CD4-positive, alpha-beta T cell treated with Interferon gamma for 1 hour (primary cell): ENCODE measurements around the gene IFI6.
A peak's percentile ranks its signal among the peaks of the same experiment; 100 is the strongest.
"Not testable (repeated sequence)": the region's sequence is repeated elsewhere in the genome, so short reads cannot be mapped to it uniquely, and the experiment has no call there.

ENCODE experiments used
- DNase-seq: peaks from one replicate; pipeline ENCODE4 v3.0.0-alpha.2; 2020

Gene IFI6

GRCh38 chr1:27671964-27672749, at the start of gene IFI6:
TSS of gene IFI6 (minus strand) at chr1:27672192. CDS start at chr1:27669314, 2,878 bp downstream.
- DNase-seq, result peak; percentile 77

- no peak for DNase-seq
These were observed 47.6 kb upstream of the IFI6 start for GRCh38 chr1:27719286-27720251.

DNA sequence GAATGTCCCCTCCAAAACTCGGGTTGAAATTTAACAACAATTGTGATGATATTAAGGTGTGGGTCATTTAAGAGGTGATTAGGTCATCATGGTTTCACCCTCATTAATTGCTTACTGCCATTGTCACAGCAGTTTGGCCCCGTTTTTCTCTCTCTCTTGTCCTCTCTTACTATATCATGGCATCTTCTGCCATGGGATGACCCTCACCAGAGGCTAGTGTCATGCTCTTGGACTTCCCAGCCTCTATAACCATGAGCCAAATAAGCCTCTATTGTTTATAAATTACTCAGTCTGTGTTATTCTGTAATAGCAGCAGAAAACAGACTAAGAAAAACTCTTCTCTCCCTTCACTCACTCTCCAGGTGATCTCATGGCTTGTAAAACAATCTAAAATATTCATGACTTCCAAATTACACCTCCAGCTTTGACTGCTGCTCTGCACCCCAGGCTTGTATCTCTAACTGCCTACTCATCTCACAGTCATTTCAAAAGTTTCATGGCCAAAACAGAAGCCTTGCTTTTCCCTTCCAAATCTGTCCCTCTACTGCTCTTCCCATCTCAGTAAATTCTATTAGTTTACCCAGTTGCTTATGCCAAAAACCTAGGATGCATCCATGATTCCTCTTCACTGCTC, 44.4 kb upstream of the IFI6 start:
- DNase-seq, result no peak

- DNase-seq, result no peak
These were observed 42.0 kb upstream of the IFI6 start for GRCh38 chr1:27713869-27714513.

DNA sequence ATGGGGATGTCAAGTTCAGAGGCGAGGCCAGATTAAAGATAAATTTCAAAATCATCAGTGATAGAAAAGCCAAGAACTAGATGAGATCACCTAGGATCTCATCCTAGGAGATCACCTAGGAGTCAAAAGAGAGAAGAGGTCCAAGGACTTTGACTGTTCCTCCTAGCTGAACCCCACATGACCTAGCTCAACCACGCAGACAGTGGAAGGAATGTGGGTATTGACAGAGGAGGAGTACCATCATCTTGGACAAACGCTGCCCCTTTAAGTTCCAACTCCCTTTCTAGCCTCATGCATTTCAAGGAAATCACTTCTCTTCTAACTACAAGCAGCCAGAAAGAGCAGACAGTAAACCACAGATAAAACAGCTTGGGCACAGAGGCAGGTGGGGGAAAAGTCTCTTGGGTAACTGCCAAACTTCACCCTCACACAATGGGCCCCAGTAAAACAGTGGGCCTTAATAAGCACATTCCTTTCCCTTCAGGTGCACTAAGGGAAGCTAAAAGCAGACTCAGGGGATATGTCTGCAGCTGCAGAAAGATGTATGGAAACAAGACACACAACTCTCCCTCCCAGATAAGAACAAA, 41.2 kb upstream of the IFI6 start:
- DNase-seq, result no peak

DNA sequence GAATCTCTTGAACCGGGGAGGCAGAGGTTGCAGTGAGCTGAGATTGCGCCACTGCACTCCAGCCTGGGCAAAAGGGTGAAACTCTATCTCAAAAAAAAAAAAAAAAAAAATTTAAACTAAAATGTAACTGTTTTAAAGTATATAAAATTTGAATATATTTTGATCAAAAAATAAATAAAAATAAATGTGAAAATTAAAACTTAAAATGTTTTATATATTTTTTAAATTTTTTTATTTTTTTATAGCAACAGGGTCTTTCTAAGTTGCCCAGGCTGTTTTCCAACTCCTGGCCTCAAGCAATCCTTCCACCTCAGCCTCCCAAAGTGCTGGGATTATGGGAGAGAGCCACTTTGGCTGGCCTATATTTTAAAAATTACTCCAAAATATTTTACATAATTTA, 38.6 kb upstream of the IFI6 start:
- no peak for DNase-seq

DNA sequence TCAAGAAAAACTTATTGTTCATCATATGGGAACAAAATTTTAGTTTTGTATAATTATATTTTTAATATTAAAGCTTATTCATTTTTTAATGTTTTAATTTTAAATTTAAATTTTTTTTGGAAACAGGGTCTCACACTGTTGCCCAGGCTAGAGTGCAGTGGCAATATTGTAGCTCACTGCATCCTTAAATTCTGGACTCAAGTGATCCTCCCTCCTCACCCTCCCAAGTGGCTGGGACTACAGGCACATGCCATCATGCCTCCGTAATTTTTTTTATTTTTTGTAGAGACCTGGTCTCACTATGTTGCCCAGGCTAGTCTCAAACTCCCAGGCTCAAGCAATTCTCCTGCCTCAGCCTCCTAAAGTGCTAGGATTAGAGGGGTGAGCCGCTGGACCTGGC, 33.6 kb upstream of the IFI6 start:
- DNase-seq, result no peak

DNA sequence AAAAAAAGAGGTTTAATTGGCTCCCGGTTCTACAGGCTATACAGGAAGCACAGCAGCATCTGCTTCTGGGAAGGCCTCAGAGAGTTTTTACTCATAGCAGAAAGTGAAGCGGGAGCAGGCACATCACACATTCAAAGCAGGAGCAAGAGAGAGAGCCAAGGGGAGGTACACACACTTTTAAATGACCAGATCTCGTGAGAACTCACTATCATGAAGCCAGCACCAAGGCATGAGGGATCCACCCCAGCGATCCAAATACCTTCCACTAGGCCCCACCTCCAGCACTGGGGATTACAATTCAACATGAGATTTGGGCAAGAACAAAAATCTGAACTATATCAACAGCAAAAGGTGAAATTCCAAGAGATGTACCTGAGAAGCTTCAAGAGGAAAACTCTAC, 33.0 kb upstream of the IFI6 start:
- no peak for DNase-seq

GRCh38 chr1:27696835-27697234, 24.8 kb upstream of the IFI6 start:
- DNase-seq, result not testable (repeated sequence)

- no peak for DNase-seq
These were observed 18.2 kb upstream of the IFI6 start for GRCh38 chr1:27690183-27690582.

DNA sequence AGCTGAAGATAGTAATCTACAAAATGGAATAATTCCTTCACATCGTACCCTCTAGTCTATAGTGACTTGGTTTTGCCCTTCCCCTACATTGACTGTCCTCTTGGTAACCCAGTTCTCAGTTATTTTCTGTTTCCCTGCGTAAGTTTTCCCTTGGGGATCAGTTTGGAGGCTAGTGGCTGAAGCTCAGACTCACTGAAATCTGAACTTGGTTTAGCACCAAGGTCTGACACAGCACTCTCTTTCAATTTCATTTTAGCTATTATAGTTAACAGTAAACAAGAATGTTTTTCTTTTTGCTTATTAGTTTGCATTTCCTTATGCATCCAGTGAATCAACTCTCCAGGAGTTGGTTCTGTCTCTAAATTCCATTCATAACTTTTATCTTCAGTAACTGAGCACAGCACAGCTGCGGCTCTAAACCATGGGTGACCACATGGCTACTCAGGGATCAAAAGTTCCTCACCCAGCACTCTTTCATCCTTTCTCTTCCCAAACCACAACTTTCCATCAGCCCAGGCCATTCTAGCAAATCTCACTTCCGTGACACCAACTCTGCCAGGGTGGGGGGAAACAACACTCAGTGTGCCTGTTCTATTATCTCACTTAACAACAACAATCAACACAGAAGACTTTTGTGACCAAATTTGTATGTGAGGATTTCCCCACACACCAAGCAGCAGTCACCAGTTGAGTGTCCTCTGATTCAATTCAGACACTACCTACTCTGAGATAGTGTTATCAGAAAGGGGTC, 17.6 kb upstream of the IFI6 start:
- no peak for DNase-seq

DNA sequence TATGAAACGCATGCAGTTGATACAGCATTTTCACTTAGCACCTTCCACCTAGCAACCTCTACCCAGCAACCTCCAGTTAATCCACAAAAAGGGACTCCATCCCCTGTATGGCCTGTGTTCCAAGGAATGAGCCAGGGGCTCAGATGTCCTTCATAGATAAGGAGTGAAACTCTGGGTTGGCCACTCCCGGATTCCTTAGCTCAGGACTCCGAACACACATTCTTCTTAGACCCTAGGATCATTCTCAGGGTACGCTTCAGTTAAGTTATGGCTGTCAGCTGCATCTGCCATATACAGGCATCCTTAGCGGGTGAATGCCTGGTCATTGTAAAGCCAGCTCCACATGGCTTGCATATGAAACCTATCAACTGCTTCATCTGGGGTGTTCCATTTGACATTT, 15.9 kb upstream of the IFI6 start:
- no peak for DNase-seq

GRCh38 chr1:27686223-27686990, 14.4 kb upstream of the IFI6 start:
- no peak for DNase-seq

GRCh38 chr1:27684176-27684575, 12.2 kb upstream of the IFI6 start:
- DNase-seq, result no peak

- no peak for DNase-seq
These were observed 10.5 kb upstream of the IFI6 start for GRCh38 chr1:27682351-27682944.

DNA sequence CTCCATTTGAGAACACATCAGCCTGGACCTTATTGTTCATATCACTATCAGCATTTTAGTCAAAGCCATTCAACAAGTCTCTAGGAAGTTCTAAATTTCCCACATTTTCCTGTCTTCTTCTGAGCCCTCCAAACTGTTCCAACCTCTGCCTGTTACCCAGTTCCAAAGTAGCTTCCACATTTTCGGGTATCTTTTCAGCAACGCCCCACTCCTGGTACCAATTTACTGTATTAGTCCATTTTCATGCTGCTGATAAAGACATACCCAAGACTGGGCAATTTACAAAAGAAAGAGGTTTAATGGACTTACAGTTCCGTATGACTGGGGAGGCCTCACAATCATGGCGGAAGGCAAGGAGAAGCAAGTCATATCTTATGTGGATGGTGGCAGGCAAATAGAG, 9.6 kb upstream of the IFI6 start:
- DNase-seq, result not testable (repeated sequence)

GRCh38 chr1:27680225-27680791, 8.3 kb upstream of the IFI6 start:
- not testable (repeated sequence) for DNase-seq

DNA sequence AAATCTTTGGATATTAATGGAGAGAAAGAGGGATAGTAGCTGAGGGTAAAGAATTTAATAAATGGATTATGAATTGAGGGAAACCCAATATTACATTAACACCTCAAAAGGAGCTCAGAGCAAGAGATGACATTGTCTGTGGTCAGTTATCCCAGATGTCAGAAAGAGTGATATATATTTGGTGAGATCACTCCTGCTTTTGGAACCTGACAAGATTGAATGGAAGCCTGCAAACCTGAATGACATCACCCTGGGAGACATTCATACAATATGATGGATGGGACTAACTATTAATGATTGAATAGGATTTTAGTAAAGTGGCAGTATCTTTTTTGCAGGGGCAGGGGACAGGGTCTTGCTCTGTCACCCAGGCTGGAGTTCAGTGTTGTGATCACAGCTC, 6.8 kb upstream of the IFI6 start:
- DNase-seq, result no peak

- DNase-seq, result no peak
These were observed 4.4 kb upstream of the IFI6 start for GRCh38 chr1:27676410-27676809.

DNA sequence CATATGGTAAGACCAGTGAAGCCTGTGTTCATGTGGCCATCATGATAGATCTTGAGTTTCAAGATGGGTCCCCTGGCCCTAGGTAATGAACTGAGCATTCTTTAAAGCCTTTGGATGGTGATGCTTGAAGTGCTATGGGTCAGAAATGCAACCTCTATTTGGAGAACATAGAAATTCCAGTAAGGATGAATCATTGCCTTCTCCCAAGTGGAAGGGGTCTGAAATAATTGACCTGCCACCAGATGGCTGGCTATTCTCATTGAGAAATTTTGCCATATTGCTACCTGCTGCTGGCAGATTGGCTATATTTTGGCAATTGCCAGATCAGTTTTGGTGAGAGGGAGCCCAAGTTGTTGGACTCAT, 739 bp upstream of the IFI6 start:
- DNase-seq, result no peak
